Thymus (tissue), 11 donors: ENCODE measurements around the gene HNF1B. TPM values are rescaled to one million over a fixed set of nuclear protein-coding genes. Genes with fewer than 3 reads are reported as not detected.

Experiments used
- DNase-seq, 9 donors: peaks; one replicate each; pipeline ENCODE4 v3.0.0-alpha.2; 2013; ENCODE audit warnings: low spot score in 9 of 9, low read depth in 6 of 9, missing footprints in 1 of 9
- H3K27ac ChIP-seq, 2 donors: one replicate each; pipeline ENCODE4 v1.5.1; 2013; ENCODE audit warnings: control low read depth in 1 of 2, low read depth in 1 of 2, low read length in 1 of 2, mild to moderate bottlenecking in 1 of 2, moderate library complexity in 1 of 2
- H3K27me3 ChIP-seq, 2 donors: one replicate each; pipeline ENCODE4 v1.5.1; 2013; ENCODE audit warnings: low read length in 1 of 2; ENCODE audit not compliant: control insufficient read depth in 2 of 2, insufficient read depth in 1 of 2
- H3K36me3 ChIP-seq, 2 donors: one replicate each; pipeline ENCODE4 v1.5.1; 2013; ENCODE audit warnings: low read length in 1 of 2, mild to moderate bottlenecking in 1 of 2, moderate library complexity in 1 of 2; ENCODE audit not compliant: control insufficient read depth in 2 of 2, insufficient read depth in 2 of 2
- H3K4me1 ChIP-seq, 2 donors: one replicate each; pipeline ENCODE4 v1.5.1; 2013; ENCODE audit warnings: low read length in 2 of 2; ENCODE audit not compliant: control insufficient read depth in 2 of 2, insufficient read depth in 2 of 2
- H3K4me3 ChIP-seq, 2 donors: one replicate each; pipeline ENCODE4 v1.5.1; 2013; ENCODE audit warnings: low read length in 2 of 2, control low read depth in 1 of 2, mild to moderate bottlenecking in 1 of 2
- H3K9me3 ChIP-seq, 2 donors: one replicate each; pipeline ENCODE4 v1.5.1; 2013; ENCODE audit warnings: low read length in 1 of 2, mild to moderate bottlenecking in 1 of 2; ENCODE audit not compliant: control insufficient read depth in 2 of 2, insufficient read depth in 1 of 2
- WGBS: extraction: QIAGEN DNeasy Blood & Tissue Kit; methylation state at CpG from one replicate; pipeline ENCODE4 v1.1.7; 2013; 5-methylcytosine and 5-hydroxymethylcytosine counted together
- polyA plus RNA-seq: library from polyadenylated mRNA; stranded (reverse); fragments of 200-250 nt; gene quantifications from one replicate; pipeline ENCODE4 v1.2.3, GENCODE V29; 2013
- total RNA-seq: library from RNA; stranded (reverse); fragments of 120-200 nt; gene quantifications from one replicate; pipeline ENCODE4 v1.2.4, GENCODE V29; 2013
- donor health status: healthy.

HNF1B gene
- total and polyA plus RNA-seq, 2 donors, result 0.05 to 0.30 TPM

- 4% methylated on average over 76 of the region's 76 CpGs for WGBS
- H3K27ac ChIP-seq, result no peak overlapping the region
- no peaks in the 10 kb centered on the region for H3K9me3 ChIP-seq
- H3K36me3 ChIP-seq, result no peaks in the 10 kb centered on the region
- peaks cover 71 to 99% of the 10 kb centered on the region in 2 donors for H3K27me3 ChIP-seq
- peaks cover 4 to 5% of the 10 kb centered on the region in 2 donors for H3K4me1 ChIP-seq
- DNase-seq, result no peak
- H3K4me3 ChIP-seq, result no peak overlapping the region
Measured at GRCh38 chr17:37742762-37743611, 1.9 kb downstream of the HNF1B start.

GRCh38 chr17:37742116-37742761, 2.6 kb downstream of the HNF1B start:
- Histone ChIP-seq H3K4me3 (no peak overlapping the region), H3K27me3 (peaks cover 68 to 96% of the 10 kb centered on the region in 2 donors), H3K4me1 (peaks cover 4 to 5% of the 10 kb centered on the region in 2 donors), H3K9me3 (no peaks in the 10 kb centered on the region), H3K27ac (no peak overlapping the region), H3K36me3 (no peaks in the 10 kb centered on the region)
- 2% methylated on average over 51 of the region's 51 CpGs for WGBS
- DNase-seq, result no peak

DNA sequence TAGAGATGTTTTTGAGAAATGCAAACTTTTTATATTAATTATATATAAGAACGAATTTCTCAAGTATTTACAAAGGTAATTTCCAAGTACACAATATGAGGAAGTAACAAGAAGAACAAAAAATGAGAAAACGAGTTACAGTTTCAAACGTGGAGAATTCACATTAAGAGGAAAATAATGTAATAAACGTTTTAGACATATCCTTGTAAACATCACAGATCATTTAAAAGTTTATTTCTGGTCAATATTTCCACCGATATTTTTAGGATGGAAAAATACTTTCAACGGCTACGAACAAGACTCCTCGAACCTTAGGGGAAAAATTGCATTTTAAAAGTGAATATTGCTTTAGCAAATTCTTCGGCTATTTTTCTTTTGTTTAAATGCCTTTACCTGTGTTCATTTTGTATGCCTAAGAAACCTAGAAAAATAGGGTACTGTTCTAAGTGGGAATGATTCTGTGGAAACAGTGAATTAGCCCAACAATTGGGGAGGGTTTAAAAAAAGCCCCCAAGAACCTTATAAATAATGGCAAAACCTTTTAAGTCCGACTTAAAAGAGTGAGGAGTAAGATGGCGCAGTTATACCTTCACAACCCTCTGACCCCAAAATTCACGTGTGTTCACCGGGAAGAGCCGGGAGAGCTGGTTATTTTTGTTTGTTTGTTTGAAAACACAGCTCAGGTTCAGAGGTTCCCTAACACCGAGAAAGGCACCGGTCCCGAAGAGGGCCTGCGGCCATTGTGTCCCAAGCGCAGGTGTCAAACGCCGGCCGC, 3.3 kb downstream of the HNF1B start:
- Histone ChIP-seq H3K27ac (no peak overlapping the region), H3K4me1 (peaks cover 4 to 5% of the 10 kb centered on the region in 2 donors)

GRCh38 chr17:37740915-37741314, 3.9 kb downstream of the HNF1B start:
- Histone ChIP-seq H3K36me3 (no peaks in the 10 kb centered on the region), H3K4me1 (peaks cover 4 to 5% of the 10 kb centered on the region in 2 donors), H3K27ac (no peak overlapping the region), H3K4me3 (no peak overlapping the region), H3K9me3 (no peaks in the 10 kb centered on the region), H3K27me3 (peaks cover 59 to 90% of the 10 kb centered on the region in 2 donors)
- no peak for DNase-seq
- whole genome bisulfite sequencing, result 25% methylated on average over 4 of the region's 4 CpGs

More for the DNA sequence above, 3.3 kb downstream of the HNF1B start:
- DNase-seq, result no peak
- 11% methylated on average over 22 of the region's 22 CpGs for WGBS
- Histone ChIP-seq H3K4me3 (no peak overlapping the region), H3K9me3 (no peaks in the 10 kb centered on the region), H3K36me3 (no peaks in the 10 kb centered on the region), H3K27me3 (peaks cover 65 to 91% of the 10 kb centered on the region in 2 donors)

GRCh38 chr17:37737971-37738370, 6.9 kb downstream of the HNF1B start:
- WGBS, result 77% methylated on average over 2 of the region's 2 CpGs
- Histone ChIP-seq H3K9me3 (no peaks in the 10 kb centered on the region), H3K4me3 (no peak overlapping the region), H3K27me3 (peaks cover 30 to 74% of the 10 kb centered on the region in 2 donors), H3K36me3 (no peaks in the 10 kb centered on the region), H3K4me1 (peaks cover 0 to 5% of the 10 kb centered on the region in 2 donors), H3K27ac (no peak overlapping the region)
- no peak for DNase-seq

- Histone ChIP-seq H3K27me3 (peaks cover 22 to 66% of the 10 kb centered on the region in 2 donors), H3K4me1 (peaks cover 0 to 3% of the 10 kb centered on the region in 2 donors), H3K36me3 (no peaks in the 10 kb centered on the region), H3K9me3 (no peaks in the 10 kb centered on the region), H3K4me3 (no peak overlapping the region), H3K27ac (no peak overlapping the region)
- DNase-seq, result no peak
- WGBS, result 96% methylated on average over 1 of the region's 1 CpG
Measured at GRCh38 chr17:37737081-37737480, 7.8 kb downstream of the HNF1B start.

DNA sequence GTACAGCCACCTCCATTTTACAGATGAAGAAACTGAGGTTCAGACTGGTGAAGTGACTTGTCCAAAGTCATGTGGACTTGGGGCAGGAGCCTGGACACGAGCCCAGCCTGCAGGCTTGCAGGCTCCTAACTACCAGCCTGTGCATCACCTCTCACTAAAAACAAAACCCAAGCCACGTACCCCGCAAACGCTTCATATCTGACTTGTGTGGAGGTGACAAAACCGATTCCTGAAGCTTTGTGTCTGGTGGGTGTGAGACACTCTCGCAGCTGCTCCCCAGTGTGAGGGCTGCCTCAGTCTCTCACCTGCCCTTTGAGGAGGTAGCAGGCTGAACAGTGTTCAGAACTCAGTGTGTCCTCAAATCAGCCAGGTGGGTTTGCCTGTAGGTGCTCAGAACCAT, 8.4 kb downstream of the HNF1B start:
- Histone ChIP-seq H3K36me3 (no peaks in the 10 kb centered on the region), H3K4me3 (no peak overlapping the region), H3K9me3 (no peaks in the 10 kb centered on the region), H3K4me1 (no peaks in the 10 kb centered on the region), H3K27ac (no peak overlapping the region), H3K27me3 (peaks cover 17 to 62% of the 10 kb centered on the region in 2 donors)
- DNase-seq, result no peak
- 84% methylated on average over 6 of the region's 6 CpGs for WGBS

GRCh38 chr17:37735165-37735564, 9.7 kb downstream of the HNF1B start:
- Histone ChIP-seq H3K4me1 (no peaks in the 10 kb centered on the region), H3K4me3 (no peak overlapping the region), H3K27ac (no peak overlapping the region), H3K27me3 (peaks cover 13 to 49% of the 10 kb centered on the region in 2 donors), H3K36me3 (no peaks in the 10 kb centered on the region), H3K9me3 (no peaks in the 10 kb centered on the region)
- DNase-seq, result no peak
- WGBS, result 85% methylated on average over 4 of the region's 4 CpGs
